Dedifferentiated amniotic fluid mesenchymal stem cell (primary cell): Measurements from ENCODE around the gene MSLN.

Experiments
- DNase-seq: peaks from one replicate; pipeline ENCODE4 v3.0.0-alpha.2; 2016; ENCODE audit errors: extremely low spot score

The MSLN gene

GRCh38 chr16:722835-723633 lies 37.5 kb upstream of the MSLN start:
- no peak for DNase-seq

- no peak for DNase-seq
Measured at GRCh38 chr16:723695-724094, 36.8 kb upstream of the MSLN start.

DNA sequence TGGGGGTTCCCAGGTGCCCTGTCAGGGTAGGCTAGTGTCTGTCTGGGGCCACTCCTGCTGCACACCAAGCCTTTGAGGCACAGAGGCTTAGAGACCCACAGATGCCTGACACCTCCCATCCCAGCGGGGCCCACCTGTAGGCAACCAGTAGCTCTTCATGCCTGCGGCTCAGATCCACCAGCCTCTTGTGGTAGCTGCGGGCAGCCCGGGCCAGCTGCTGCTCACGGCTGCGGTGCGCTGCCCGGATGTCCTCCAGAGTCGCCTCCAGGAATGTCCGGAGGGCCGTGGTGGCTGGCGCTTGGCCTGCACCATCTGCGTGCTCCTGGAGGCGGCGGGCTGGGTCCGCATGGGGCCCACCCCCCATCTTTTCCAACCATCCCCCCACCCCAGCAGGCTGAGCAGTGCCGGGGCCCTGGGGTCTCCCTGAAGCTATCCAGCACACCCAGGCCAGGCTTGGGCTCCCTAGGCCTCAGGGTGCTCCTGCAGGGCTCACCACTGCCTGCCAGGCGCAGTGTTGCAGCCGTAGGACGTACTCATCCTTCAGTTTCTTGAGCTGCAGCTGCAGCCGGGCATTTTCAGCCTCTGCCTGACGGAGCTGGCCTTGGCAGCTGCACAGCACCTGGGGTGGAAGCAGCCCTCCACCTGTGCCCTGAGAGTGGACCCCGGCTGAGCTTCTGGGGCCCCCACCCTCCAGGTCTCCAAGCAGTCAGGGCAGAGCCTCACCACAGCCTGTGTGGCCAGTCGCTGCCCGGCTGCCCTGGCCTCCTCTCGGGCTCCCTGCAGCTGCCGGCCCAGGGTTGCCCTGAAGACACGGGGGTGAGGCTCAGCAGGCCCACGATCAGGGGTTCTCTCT lies 36.1 kb upstream of the MSLN start:
- no peak for DNase-seq

DNA sequence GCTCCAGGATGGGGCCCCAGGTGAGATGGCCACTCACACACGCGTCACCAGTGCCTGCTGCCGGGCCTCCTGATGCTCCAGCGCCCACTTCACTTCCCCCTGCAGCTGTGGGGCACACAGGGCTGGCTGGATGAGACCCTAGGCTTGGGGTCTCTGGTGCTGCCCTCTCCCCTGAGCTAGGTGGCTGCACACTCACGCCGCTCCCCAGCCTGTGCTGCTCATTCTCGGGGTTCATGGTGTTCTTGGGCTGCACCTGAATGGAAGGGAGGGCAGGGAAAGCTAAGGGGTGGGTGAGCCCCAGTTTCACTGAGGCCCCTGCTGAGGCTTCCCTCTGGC lies 35.5 kb upstream of the MSLN start:
- no peak for DNase-seq

DNA sequence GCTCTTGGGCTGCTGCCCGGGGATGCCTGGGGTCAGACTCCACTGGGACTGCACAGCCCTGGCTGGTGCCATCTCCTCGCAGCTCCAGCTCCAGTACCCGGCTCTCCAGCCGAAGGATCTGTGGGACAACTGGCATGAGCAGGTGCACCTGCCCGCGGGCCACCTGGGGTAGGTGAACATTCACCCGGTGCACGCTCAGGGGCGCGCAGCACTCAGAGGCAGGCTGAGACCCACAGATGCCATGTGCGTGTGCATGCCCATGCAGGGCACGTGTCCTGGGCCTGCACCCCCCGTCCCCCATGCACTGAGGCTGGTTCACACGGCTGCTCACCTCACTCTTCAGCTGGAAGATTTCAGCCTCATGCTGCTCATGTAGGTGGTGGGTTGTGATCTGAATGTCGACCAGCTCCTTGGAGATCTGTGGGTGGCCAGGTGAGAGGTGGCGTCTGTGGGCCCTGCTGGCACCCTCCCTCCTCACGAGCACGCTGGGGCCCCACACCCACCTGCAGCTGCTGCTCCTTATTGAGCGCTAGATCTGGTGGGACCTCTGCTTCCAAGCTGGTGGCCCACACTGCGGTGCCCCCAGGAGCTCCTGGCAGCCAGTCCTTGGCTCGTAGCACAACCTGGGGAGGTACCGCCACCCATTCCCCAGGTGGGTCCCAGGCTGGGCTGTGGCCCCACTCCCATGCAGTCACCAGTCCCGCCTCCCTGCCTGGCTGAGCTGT lies 34.9 kb upstream of the MSLN start:
- no peak for DNase-seq

- DNase-seq: no peak
Measured at GRCh38 chr16:726188-726437, 34.4 kb upstream of the MSLN start.

GRCh38 chr16:726438-727290 lies 33.9 kb upstream of the MSLN start, which contains the start of the genes CCDC78 and HAGHL:
CCDC78 (minus strand) TSS chr16:726443; CDS start chr16:726367, 76 bp downstream.
HAGHL (plus strand) TSS chr16:727106; CDS start chr16:727510, 404 bp downstream.
- DNase-seq: no peak

DNA sequence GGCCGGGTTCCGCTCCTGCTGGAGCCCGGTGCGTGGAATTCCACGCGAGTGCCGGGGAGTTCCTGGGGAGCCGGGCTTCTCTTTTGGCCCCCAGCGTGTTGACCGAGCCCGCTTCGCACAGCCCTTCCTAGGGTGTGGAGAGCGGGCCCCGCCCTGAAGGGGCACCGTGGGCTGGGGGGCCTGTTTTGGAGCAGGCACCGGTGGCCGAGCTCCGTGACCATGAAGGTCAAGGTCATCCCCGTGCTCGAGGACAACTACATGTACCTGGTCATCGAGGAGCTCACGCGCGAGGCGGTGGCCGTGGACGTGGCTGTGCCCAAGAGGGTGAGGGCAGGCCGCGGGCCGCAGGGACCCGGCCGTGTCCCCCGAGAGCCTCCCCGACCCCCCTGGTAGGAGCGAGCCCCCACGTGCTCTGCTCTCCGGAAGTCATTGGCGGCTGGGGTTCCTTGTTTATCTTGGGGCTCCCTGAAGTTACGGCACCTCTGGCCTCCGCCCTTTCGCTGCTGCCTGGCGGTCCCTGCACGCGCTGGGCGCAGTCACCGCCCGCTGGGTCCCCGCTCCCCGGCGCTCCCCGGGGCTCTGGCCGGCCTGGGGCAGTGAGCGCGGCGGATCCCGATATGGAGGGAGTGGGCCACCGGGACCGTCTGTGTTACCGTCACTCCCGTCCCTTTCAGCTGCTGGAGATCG lies 33.1 kb upstream of the MSLN start:
- no peak for DNase-seq

- peak; percentile 34 for DNase-seq
Measured at GRCh38 chr16:728131-728889, 32.2 kb upstream of the MSLN start.

GRCh38 chr16:728890-729744 lies 31.4 kb upstream of the MSLN start:
- DNase-seq: no peak

DNA sequence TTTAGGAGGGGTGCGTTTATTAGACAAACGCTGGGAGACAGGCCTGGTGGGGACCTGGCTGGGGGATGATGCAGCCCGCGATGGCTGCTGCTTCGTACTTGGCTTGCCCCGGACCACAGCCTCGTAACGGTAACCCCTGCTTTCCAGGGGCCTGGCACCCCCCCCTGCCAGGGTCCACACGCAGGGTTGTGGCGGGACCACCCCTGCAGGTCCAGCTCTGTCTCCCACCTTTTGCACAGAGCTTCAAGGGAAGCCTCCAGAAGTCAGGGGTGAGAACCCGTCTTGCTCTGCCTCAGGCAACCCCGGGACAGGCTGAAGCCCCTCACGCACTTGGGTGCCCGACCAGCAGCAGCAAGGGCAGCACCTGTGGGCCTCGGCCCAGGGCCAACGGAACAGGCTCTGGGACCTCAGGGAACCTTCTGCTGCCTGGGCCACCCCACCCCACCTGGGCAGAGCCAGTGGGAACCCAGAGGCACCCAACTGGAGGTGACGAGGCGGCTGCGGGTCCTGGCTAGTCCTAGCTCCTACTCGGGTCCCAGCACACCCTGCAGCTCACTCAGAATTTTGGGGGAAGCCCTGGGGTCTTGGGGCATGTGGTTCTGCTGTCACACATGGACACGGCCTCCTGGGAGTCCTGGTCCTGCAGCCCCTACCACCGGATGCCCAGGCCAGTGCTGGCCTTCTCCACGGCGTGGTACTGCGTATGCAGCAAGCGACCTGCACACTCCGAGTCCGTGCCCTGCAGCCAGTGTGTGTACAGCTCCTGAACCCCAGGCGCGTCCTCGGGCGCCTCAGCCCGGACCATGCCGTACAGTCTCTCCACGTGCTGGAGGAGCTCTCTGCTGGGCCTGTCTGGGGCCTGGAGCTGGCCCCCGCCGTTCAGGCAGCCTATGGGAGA lies 30.5 kb upstream of the MSLN start:
- no peak for DNase-seq

- no peak for DNase-seq
Measured at GRCh38 chr16:730666-731509, 29.6 kb upstream of the MSLN start.

GRCh38 chr16:732332-732731 lies 28.2 kb upstream of the MSLN start:
- no peak for DNase-seq

DNA sequence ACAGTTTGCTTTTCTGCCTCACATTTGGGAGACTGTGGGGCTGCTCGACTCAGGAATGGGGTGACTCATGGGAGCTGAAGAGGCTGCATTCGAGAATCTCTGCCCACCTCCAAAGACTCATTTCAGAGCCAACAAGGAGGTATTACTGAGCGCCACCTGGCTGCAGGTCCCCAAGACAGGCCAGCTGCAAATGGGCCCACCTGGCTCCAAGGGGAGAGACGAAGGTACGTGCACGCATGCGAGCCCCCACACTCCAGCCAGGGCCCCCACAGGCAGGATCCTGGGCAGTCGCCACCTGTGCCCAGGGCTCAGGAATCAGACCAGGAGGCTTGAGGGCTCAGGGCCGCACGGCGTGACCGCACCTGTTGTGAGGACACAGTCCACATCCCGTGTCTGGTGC lies 27.6 kb upstream of the MSLN start:
- no peak for DNase-seq

DNA sequence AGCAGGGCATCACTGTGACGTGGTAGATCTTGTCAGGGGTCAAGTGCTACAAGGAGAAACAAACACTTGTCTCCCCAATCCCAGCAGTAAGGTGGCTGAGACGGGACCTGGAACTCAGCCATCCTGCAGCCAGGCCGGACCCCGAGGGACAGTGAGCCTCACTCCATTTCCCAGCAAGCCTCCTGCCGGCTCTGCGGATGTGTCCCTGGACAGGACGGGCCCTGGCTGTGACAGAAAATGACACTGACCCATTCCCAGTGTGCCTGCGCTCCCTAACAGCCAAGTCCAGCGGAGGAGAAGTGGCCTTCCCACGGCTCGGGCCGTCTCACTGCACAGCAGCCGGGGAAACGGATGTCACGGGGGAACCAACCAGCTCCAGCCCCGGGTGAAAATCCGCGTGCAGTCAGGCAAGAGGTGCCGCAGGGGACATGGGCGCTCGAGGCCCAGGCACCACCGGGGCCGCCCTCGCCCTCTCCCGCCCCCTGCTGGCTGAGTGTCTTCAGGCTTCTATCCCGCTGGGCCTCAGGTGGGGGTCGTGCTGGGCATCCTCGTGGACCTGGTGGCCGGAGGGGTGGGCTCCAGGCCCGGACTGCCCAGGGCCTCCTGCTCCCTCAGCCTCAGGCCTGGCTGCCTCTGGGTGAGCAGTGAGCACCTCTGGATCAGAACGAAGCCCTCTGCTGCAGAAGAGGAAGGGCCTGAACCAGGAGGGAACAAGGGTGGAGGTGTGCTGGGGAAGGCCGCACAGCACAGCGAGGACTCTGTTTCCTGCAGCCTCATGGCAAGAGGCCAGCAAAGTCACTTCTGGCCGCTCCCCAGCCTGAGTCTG lies 26.9 kb upstream of the MSLN start:
- no peak for DNase-seq

DNA sequence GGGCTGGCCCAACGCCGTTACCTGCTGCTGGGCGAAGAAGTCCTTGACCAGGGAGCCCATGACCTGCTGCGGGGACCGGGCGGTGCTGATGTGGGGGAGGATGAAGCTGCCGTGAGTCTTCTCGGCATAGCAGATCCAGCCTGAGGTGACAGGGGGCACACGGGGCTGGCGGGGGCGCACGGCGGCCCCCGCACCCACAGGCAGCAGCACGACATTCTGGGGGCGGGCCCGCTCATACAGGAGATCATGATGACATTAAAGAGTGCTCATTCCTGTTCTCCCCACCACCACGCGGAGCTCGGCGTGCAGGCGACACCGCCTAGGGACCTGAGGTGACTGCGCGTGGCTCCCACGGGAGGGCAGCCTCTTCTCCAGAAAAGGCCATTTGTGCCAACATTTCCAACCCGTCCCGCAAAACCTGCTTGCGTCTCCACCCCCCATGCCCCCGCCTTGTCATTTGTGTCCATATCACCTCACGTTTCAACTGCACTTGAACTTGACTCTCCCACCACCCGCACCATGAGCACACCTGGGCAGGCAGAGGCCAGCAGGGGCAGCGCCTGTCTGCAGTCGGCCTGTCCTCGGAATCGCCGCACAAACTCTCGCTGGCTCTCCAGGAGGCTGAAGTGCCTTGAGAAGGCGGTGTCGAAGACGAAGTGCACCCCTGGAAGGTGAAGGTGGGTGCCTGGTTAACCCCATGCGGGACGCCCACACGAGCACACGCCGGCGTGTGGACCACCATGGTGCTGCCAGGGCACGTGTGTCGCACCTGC lies 26.1 kb upstream of the MSLN start:
- DNase-seq: no peak
